Heart left ventricle (tissue), 16 donors: ENCODE data around the gene FHOD1. TPM values are rescaled to one million over a fixed set of nuclear protein-coding genes. Genes with fewer than 3 reads are reported as not detected.

Experiments
- ATAC-seq, 4 donors: fragments of 200-7000 bp; cut with Tn5 transposase; one replicate each; pipeline ENCODE4 v1.9.1; 2020 to 2022; ENCODE audit warnings: moderate library complexity in 4 of 4, mild to moderate bottlenecking in 3 of 4, moderate number of reproducible peaks in 1 of 4
- DNase-seq, 5 donors: peaks; one replicate each; pipeline ENCODE4 v3.0.0-alpha.2; 2020
- H3K27ac ChIP-seq, 12 donors: fragments of 200-600 bp; sonication (generic) in 4 of 12; one replicate each; pipeline versions ENCODE4 v1.5.0 to v1.8.0; 2016 to 2022; ENCODE audit warnings: mild to moderate bottlenecking in 2 of 12
- H3K27me3 ChIP-seq, 9 donors: fragments of 200-600 bp; sonication (generic) in 2 of 9; one replicate each; pipeline versions ENCODE4 v1.5.1 to v1.8.0; 2016 to 2022; ENCODE audit warnings: mild to moderate bottlenecking in 3 of 9
- H3K36me3 ChIP-seq, 9 donors: fragments of 200-600 bp; sonication (generic) in 2 of 9; one replicate each; pipeline versions ENCODE4 v1.5.0 to v1.8.0; 2018 to 2022; ENCODE audit warnings: mild to moderate bottlenecking in 2 of 9
- H3K4me1 ChIP-seq, 12 donors: fragments of 200-600 bp; sonication (generic) in 4 of 12; one replicate each; pipeline versions ENCODE4 v1.5.0 to v1.8.0; 2016 to 2022; ENCODE audit warnings: mild to moderate bottlenecking in 3 of 12
- H3K4me3 ChIP-seq, 12 donors: fragments of 200-600 bp; sonication (generic) in 4 of 12; one replicate each; pipeline versions ENCODE4 v1.5.0 to v1.8.0; 2017 to 2022; ENCODE audit warnings: mild to moderate bottlenecking in 9 of 12, moderate library complexity in 4 of 12
- H3K9me3 ChIP-seq, 12 donors: fragments of 200-600 bp; sonication (generic) in 4 of 12; one replicate each; pipeline versions ENCODE4 v1.5.0 to v1.8.0; 2016 to 2022; ENCODE audit warnings: mild to moderate bottlenecking in 1 of 12
- POLR2A ChIP-seq, 2 donors: fragments of 450-650 bp; IDR thresholded peaks; one replicate each; pipeline ENCODE4 v1.6.1; 2017; ENCODE audit warnings: antibody characterized with exemption in 2 of 2, mild to moderate bottlenecking in 2 of 2, moderate library complexity in 2 of 2
- whole genome bisulfite sequencing, 4 donors: extraction: QIAGEN DNeasy Blood & Tissue Kit in 2 of 4; methylation state at CpG; one replicate each; pipeline versions ENCODE4 v1.1.5 to v1.1.7; 2013 to 2018; 5-methylcytosine and 5-hydroxymethylcytosine counted together
- intact Hi-C, 10 donors: fragments of 100-400 bp; cut with DNase I; formaldehyde crosslinking; loops; one replicate each; pipeline versions ENCODE4 v1.11.1 to v1.14.2; 2022
- polyA plus RNA-seq, 2 donors: library from polyadenylated mRNA; stranded (reverse); fragments of 200-250 nt; gene quantifications; one replicate each; pipeline ENCODE4 v1.2.3, GENCODE V29; 2013
- total RNA-seq, 9 donors: library from RNA; depleted of rRNA in 2 of 9; stranded (reverse); fragments of >200 nt in 2 of 9; fragmentation: NEBNext Ultra II Directional in 3 of 9; extraction: Animal tissue kit (Norgen Biotek cat#: 25700) in 3 of 9; gene quantifications; one replicate each; pipeline versions ENCODE4 v1.1.0 to v1.2.4, GENCODE V29; 2016 to 2023
- TF ChIP-seq, protein P1 (sequence below), 12 donors: fragments of 200-600 bp; sonication (generic) in 4 of 12; IDR thresholded peaks; one replicate each; pipeline versions ENCODE4 v1.5.0 to v1.8.0; 2018 to 2022; ENCODE audit warnings: antibody characterized with exemption in 12 of 12, mild to moderate bottlenecking in 5 of 12
- donor health status: ischemic (EF 13 %, LVEDD 7.1; RV severe dilation, severe dysfunction).
- donor health status: healthy with polysubstance abuse.
- donor health status: DM: no; HTN: yes; CAD: no.
- donor health status: DM: no; HTN: no; CAD: no.
- donor health status: ischemic (EF 25% LVEDD 6.9; RV normal size, moderate dysfunction).
- donor health status: ischemic (EF 25% LVEDD 5.7; RV mildly dilated, moderate dysfunction).
- donor health status: healthy.
- donor health status: DM: yes; HTN: yes; CAD: no.
- donor health status: ischemic (EF 35%, LVEDD 5.7; RV mildly dilated, moderate dysfunction).
- donor health status: nonischemic (EF 11% LVEDD 7.7; RV severe dilation, severe dysfunction).
- donor health status: DM: yes; HTN: yes; CAD: no.
- donor health status: PGD.
- donor health status: ischemic (EF 29% LVEDD 5.4; RV normal size, mild dysfunction).
- donor health status: nonischemic (EF 23%, LVEDD 6.1; RV moderate dilation, normal function).

The FHOD1 gene
- total and polyA plus RNA-seq, 11 donors, result 9.6 to 30.3 (median 18.0) TPM

DNA sequence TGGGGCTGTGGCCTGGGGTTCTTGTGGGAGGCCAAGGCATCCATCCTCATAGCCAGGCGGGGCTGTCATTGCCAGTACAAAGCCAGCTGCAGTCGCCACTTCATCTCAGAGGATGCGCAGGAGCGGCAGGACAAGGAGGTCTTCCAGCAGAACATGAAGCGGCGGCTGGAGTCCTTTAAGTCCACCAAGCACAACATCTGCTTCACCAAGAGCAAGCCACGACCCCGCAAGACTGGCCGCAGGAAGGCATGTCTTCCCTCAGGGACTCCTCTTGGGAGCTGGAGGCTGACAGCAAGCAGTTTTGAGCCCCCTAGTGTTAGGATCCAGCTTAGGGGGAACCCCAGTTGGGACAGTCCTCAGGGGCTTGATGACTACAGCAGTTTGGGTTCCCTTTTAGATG lies 17.0 kb upstream of the FHOD1 start:
- Histone ChIP-seq H3K9me3 (no peaks in the 10 kb centered on the region), H3K36me3 (no peaks in the 10 kb centered on the region), H3K27me3 (no peaks in the 10 kb centered on the region), H3K4me3 (no peak overlapping the region), H3K27ac (no peak overlapping the region), H3K4me1 (peaks cover 0 to 11% (median 3%) of the 10 kb centered on the region in 12 donors)
- WGBS, 4 donors, result 76 to 89% (median 81%) methylated on average over 9 of the region's 9 CpGs
- no peak for ATAC-seq
- TF ChIP-seq, protein P1, sequence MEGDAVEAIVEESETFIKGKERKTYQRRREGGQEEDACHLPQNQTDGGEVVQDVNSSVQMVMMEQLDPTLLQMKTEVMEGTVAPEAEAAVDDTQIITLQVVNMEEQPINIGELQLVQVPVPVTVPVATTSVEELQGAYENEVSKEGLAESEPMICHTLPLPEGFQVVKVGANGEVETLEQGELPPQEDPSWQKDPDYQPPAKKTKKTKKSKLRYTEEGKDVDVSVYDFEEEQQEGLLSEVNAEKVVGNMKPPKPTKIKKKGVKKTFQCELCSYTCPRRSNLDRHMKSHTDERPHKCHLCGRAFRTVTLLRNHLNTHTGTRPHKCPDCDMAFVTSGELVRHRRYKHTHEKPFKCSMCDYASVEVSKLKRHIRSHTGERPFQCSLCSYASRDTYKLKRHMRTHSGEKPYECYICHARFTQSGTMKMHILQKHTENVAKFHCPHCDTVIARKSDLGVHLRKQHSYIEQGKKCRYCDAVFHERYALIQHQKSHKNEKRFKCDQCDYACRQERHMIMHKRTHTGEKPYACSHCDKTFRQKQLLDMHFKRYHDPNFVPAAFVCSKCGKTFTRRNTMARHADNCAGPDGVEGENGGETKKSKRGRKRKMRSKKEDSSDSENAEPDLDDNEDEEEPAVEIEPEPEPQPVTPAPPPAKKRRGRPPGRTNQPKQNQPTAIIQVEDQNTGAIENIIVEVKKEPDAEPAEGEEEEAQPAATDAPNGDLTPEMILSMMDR (IDR thresholded peaks at IDR 0.05), result no peak
- TF ChIP-seq POLR2A (IDR thresholded peaks at IDR 0.05), result no peak
- peak in 1 of 5 donors; percentile 9 for DNase-seq
- intact Hi-C loops, result loop anchor here in 5 of 10 donors (5.0 to 10.0 kb wide), 3 partner anchors 131 to 153 kb away; partner anchors contain the start of genes TPPP3 (in 2 of the 5) and ZDHHC1 (in 1 of the 5)

DNA sequence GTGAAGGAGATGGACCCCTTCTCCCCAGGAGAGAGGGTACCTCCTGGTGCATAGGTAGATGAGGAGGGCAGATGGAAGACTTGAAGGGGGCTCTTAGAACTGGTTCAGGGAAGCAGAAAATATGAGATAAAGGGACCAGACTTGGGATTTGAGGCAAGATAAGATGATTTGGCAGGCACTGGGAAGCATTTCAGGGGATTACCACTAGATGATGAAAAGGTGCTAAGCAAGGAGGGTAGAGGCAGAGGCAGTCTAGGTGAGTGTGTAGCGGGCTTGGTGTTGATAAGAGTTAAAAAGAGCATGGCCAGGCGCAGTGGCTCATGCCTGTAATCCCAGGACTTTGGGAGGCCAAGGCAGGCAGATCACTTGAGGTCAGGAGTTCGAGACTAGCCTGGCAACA lies 15.9 kb upstream of the FHOD1 start:
- no peaks in the 10 kb centered on the region for H3K27me3 ChIP-seq
- TF ChIP-seq, protein P1 (IDR thresholded peaks at IDR 0.05), result no peak
- no peak for TF ChIP-seq POLR2A (IDR thresholded peaks at IDR 0.05)
- H3K36me3 ChIP-seq, result no peaks in the 10 kb centered on the region
- H3K4me1 ChIP-seq, result peaks cover 0 to 9% (median 3%) of the 10 kb centered on the region in 12 donors
- no peak for ATAC-seq
- intact Hi-C loops, result loop anchor here in 5 of 10 donors (5.0 to 10.0 kb wide), 3 partner anchors 132 to 154 kb away; partner anchors contain the start of genes TPPP3 (in 2 of the 5) and ZDHHC1 (in 1 of the 5)
- WGBS, 4 donors, result 76 to 89% (median 82%) methylated on average over 3 of the region's 3 CpGs
- H3K4me3 ChIP-seq, result no peak overlapping the region
- DNase-seq, result no peak
- H3K9me3 ChIP-seq, result no peaks in the 10 kb centered on the region
- H3K27ac ChIP-seq, result no peak overlapping the region

GRCh38 chr16:67260426-67261063 lies 13.3 kb upstream of the FHOD1 start:
- DNase-seq, result peak in 1 of 5 donors; percentile 39
- no peaks in the 10 kb centered on the region for H3K9me3 ChIP-seq
- H3K27ac ChIP-seq, result peak overlapping the region in 1 of 12 donors; percentile 7
- no peak for TF ChIP-seq POLR2A (IDR thresholded peaks at IDR 0.05)
- TF ChIP-seq, protein P1 (IDR thresholded peaks at IDR 0.05), result peak; percentile 34 to 64 (median 55)
- H3K4me3 ChIP-seq, result no peak overlapping the region
- H3K36me3 ChIP-seq, result no peaks in the 10 kb centered on the region
- 56 to 63% (median 62%) methylated on average over 4 of the region's 4 CpGs for WGBS, 4 donors
- peaks cover 0 to 5% (median 2%) of the 10 kb centered on the region in 12 donors for H3K4me1 ChIP-seq
- no peaks in the 10 kb centered on the region for H3K27me3 ChIP-seq
- peak; percentile 59 to 86 (median 82) for ATAC-seq
- intact Hi-C loops, result loop anchor here in 5 of 10 donors (5.0 to 10.0 kb wide), 3 partner anchors 134 to 157 kb away; partner anchors contain the start of genes TPPP3 (in 2 of the 5) and ZDHHC1 (in 1 of the 5)

- H3K4me3 ChIP-seq, result no peak overlapping the region
- H3K9me3 ChIP-seq, result no peaks in the 10 kb centered on the region
- no peaks in the 10 kb centered on the region for H3K36me3 ChIP-seq
- peaks cover 0 to 5% (median 2%) of the 10 kb centered on the region in 12 donors for H3K4me1 ChIP-seq
- TF ChIP-seq, protein P1 (IDR thresholded peaks at IDR 0.05), result no peak
- TF ChIP-seq POLR2A (IDR thresholded peaks at IDR 0.05), result no peak
- DNase-seq (peak in 2 of 5 donors; percentile 6 to 15), ATAC-seq (no peak)
- no peak overlapping the region for H3K27ac ChIP-seq
- WGBS, 4 donors, result 90 to 96% (median 95%) methylated on average over 12 of the region's 12 CpGs
- H3K27me3 ChIP-seq, result no peaks in the 10 kb centered on the region
- intact Hi-C loops, result loop anchor here in 5 of 10 donors (5.0 to 10.0 kb wide), 3 partner anchors 135 to 158 kb away; partner anchors contain the start of genes TPPP3 (in 2 of the 5) and ZDHHC1 (in 1 of the 5)
These were observed 12.4 kb upstream of the FHOD1 start for GRCh38 chr16:67259705-67260104.
